Neural cell (in vitro differentiated cells): Measurements from ENCODE around the gene CACNA1E. TPM values are rescaled to one million over a fixed set of nuclear protein-coding genes. Genes with fewer than 3 reads are reported as not detected.

Source experiments
- H2AFZ ChIP-seq: fragments of 200-600, 300-800 bp; sonication (generic), shearing (Covaris generic); 2 replicates; pipeline ENCODE4 v1.6.0; 2014; ENCODE audit warnings: low read depth, mild to moderate bottlenecking, antibody characterized with exemption, low read length, moderate library complexity
- H3F3A ChIP-seq: fragments of 200-600 bp; shearing (Covaris generic); 2 replicates; pipeline ENCODE4 v1.6.1; 2016; ENCODE audit warnings: mild to moderate bottlenecking, moderate library complexity, mixed read lengths, antibody characterized with exemption, low read length; ENCODE audit not compliant: insufficient read depth, poor library complexity, severe bottlenecking
- H3K27ac ChIP-seq: fragments of 200-600, 300-800 bp; sonication (generic), shearing (Covaris generic); 2 replicates; pipeline ENCODE4 v1.5.1; 2014; ENCODE audit warnings: mild to moderate bottlenecking, low read length, moderate library complexity
- H3K27me3 ChIP-seq: fragments of 300-800, 200-600 bp; sonication (generic), shearing (Covaris generic); 2 replicates; pipeline ENCODE4 v1.6.0; 2014; ENCODE audit warnings: mild to moderate bottlenecking, low read depth, low read length, moderate library complexity; ENCODE audit not compliant: insufficient read depth
- H3K36me3 ChIP-seq: fragments of 300-800, 200-600 bp; sonication (generic), shearing (Covaris generic); 2 replicates; pipeline ENCODE4 v1.5.1; 2014; ENCODE audit warnings: mild to moderate bottlenecking, antibody characterized with exemption, low read length, moderate library complexity; ENCODE audit not compliant: insufficient read depth
- H3K4me2 ChIP-seq: fragments of 300-800, 200-600 bp; sonication (generic), shearing (Covaris generic); 2 replicates; pipeline ENCODE4 v1.6.0; 2014; ENCODE audit warnings: mild to moderate bottlenecking, low read length
- H3K4me3 ChIP-seq: fragments of 300-800, 200-600 bp; sonication (generic), shearing (Covaris generic); 2 replicates; pipeline ENCODE4 v1.5.1; 2014; ENCODE audit warnings: mild to moderate bottlenecking, low read length, moderate library complexity
- H3K79me2 ChIP-seq: fragments of 200-600 bp; shearing (Covaris generic); replicated peaks from 2 replicates; pipeline ENCODE4 v1.6.0; 2014; ENCODE audit warnings: mild to moderate bottlenecking, low read length, moderate library complexity; ENCODE audit not compliant: insufficient read depth
- H3K9ac ChIP-seq: fragments of 300-800, 200-600 bp; sonication (generic), shearing (Covaris generic); 2 replicates; pipeline ENCODE4 v1.6.1; 2016; ENCODE audit warnings: mild to moderate bottlenecking, low read length, mixed read lengths
- H3K9me2 ChIP-seq: fragments of 200-600 bp; shearing (Covaris generic); 2 replicates; pipeline ENCODE4 v1.6.1; 2016; ENCODE audit warnings: mild to moderate bottlenecking, low read length, mixed read lengths; ENCODE audit not compliant: insufficient read depth
- H3K9me3 ChIP-seq: fragments of 200-600, 300-800 bp; sonication (generic), shearing (Covaris generic); 2 replicates; pipeline ENCODE4 v1.6.1; 2016; ENCODE audit warnings: mild to moderate bottlenecking, mixed run types, low read length, moderate library complexity, mixed read lengths
- H4K20me1 ChIP-seq: fragments of 200-600 bp; shearing (Covaris generic); 2 replicates; pipeline ENCODE4 v1.6.1; 2016; ENCODE audit warnings: mild to moderate bottlenecking, mixed run types; ENCODE audit not compliant: insufficient read depth
- EP300 ChIP-seq: fragments of 450-650 bp; conservative IDR thresholded peaks from 2 replicates; pipeline ENCODE4 v1.6.1; 2014; ENCODE audit warnings: antibody characterized with exemption, mild to moderate bottlenecking, moderate library complexity; ENCODE audit not compliant: poor library complexity, severe bottlenecking
- EZH2 ChIP-seq: fragments of 200-600, 300-800 bp; shearing (Covaris generic), sonication (generic); IDR thresholded peaks from 2 replicates; pipeline ENCODE4 v1.6.1; 2014; ENCODE audit warnings: antibody characterized with exemption, low read length, borderline replicate concordance, mild to moderate bottlenecking; ENCODE audit not compliant: insufficient read depth, poor library complexity, severe bottlenecking
- MXI1 ChIP-seq: fragments of 450-650 bp; conservative IDR thresholded peaks from 2 replicates; pipeline ENCODE4 v1.6.1; 2014; ENCODE audit warnings: antibody characterized with exemption, mild to moderate bottlenecking; ENCODE audit not compliant: poor library complexity, severe bottlenecking
- POLR2AphosphoS5 ChIP-seq: IDR thresholded peaks from 2 replicates; pipeline ENCODE4 v1.6.1; 2012
- RAD21 ChIP-seq: fragments of 450-650 bp; conservative IDR thresholded peaks from 2 replicates; pipeline ENCODE4 v1.6.1; 2014; ENCODE audit warnings: antibody characterized with exemption, mild to moderate bottlenecking, moderate library complexity
- SMC3 ChIP-seq: fragments of 450-650 bp; conservative IDR thresholded peaks from 2 replicates; pipeline ENCODE4 v1.6.1; 2014; ENCODE audit warnings: antibody characterized with exemption, mild to moderate bottlenecking, moderate library complexity; ENCODE audit not compliant: poor library complexity
- TAF1 ChIP-seq: IDR thresholded peaks from 2 replicates; pipeline ENCODE4 v1.6.1; 2012; ENCODE audit warnings: low read depth
- polyA plus RNA-seq: library from polyadenylated mRNA; depleted of rRNA; stranded (reverse); fragments of >200 nt; gene quantifications from 2 replicates; pipeline ENCODE4 v1.2.3, GENCODE V29; 2014
- TF ChIP-seq, protein P1 (sequence below): fragments of 450-650 bp; IDR thresholded peaks from 2 replicates; pipeline ENCODE4 v1.5.1; 2014; ENCODE audit warnings: antibody characterized with exemption, mild to moderate bottlenecking, moderate library complexity; ENCODE audit not compliant: poor library complexity, severe bottlenecking
- TF ChIP-seq, protein P2 (sequence below): IDR thresholded peaks from 2 replicates; pipeline ENCODE4 v1.6.1; 2012; ENCODE audit warnings: borderline replicate concordance

The CACNA1E gene
- polyA plus RNA-seq, 1 donor from 2014 or later, result 29.5 TPM

DNA sequence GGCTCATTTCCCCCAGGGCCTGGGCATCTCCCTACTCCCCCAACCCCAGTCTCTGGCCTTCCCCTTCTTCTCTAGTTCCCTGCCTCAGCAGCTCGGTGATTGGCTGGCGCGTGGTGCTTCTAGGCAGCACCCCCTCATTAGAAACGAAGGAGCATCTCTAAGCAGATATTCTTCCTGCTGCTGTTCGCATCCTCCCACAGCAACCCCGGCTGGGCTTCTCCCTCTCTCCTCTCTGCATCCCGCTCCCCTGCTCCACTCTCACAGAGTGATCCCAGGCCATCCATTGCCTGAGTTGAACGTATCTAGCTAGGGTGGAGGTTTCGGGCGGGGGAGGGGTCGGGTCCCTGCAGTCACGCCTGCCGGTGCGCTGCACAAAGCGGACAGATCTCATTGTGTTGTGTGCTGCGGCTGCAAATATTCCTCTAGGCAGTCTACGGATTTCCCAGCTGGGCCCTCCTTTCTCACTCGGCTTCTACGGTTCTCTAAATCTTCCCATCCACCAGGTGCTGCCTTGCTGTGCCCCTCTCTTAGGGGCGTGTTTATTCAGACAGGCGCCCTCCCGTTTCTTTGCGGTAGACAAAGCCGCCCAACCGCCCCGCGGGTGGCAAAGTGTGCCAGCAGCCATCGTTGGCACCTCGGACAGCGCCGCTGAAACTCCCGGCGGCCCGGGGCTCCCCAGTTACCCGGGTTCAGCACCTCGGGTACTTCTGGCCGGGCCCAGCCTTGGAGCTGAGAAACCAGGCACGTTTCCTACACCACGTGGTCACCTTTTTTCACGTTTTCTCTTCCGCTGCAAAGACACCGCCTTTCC lies 2.2 kb downstream of the CACNA1E start:
- H3K79me2 ChIP-seq, result peaks cover 10% of the 10 kb centered on the region
- no peaks in the 10 kb centered on the region for H3K9me2 ChIP-seq
- no peaks in the 10 kb centered on the region for H3K9me3 ChIP-seq
- no peaks in the 10 kb centered on the region for H3K36me3 ChIP-seq
- no peaks in the 10 kb centered on the region for H4K20me1 ChIP-seq
- peak overlapping the region; percentile 83 for H2AFZ ChIP-seq
- peak overlapping the region; percentile 81 for H3K9ac ChIP-seq
- H3F3A ChIP-seq, result no peaks in the 10 kb centered on the region
- H3K27me3 ChIP-seq, result peaks cover 12% of the 10 kb centered on the region
- H3K4me3 ChIP-seq, result peak overlapping the region; percentile 79
- TF ChIP-seq POLR2AphosphoS5, result peak; percentile 62
- TF ChIP-seq, protein P1, sequence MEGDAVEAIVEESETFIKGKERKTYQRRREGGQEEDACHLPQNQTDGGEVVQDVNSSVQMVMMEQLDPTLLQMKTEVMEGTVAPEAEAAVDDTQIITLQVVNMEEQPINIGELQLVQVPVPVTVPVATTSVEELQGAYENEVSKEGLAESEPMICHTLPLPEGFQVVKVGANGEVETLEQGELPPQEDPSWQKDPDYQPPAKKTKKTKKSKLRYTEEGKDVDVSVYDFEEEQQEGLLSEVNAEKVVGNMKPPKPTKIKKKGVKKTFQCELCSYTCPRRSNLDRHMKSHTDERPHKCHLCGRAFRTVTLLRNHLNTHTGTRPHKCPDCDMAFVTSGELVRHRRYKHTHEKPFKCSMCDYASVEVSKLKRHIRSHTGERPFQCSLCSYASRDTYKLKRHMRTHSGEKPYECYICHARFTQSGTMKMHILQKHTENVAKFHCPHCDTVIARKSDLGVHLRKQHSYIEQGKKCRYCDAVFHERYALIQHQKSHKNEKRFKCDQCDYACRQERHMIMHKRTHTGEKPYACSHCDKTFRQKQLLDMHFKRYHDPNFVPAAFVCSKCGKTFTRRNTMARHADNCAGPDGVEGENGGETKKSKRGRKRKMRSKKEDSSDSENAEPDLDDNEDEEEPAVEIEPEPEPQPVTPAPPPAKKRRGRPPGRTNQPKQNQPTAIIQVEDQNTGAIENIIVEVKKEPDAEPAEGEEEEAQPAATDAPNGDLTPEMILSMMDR, result no peak
- no peak for TF ChIP-seq EZH2
- TF ChIP-seq SMC3, result peak; percentile 12
- peak; percentile 90 for TF ChIP-seq TAF1
- peak; percentile 86 for TF ChIP-seq MXI1
- TF ChIP-seq, protein P2, sequence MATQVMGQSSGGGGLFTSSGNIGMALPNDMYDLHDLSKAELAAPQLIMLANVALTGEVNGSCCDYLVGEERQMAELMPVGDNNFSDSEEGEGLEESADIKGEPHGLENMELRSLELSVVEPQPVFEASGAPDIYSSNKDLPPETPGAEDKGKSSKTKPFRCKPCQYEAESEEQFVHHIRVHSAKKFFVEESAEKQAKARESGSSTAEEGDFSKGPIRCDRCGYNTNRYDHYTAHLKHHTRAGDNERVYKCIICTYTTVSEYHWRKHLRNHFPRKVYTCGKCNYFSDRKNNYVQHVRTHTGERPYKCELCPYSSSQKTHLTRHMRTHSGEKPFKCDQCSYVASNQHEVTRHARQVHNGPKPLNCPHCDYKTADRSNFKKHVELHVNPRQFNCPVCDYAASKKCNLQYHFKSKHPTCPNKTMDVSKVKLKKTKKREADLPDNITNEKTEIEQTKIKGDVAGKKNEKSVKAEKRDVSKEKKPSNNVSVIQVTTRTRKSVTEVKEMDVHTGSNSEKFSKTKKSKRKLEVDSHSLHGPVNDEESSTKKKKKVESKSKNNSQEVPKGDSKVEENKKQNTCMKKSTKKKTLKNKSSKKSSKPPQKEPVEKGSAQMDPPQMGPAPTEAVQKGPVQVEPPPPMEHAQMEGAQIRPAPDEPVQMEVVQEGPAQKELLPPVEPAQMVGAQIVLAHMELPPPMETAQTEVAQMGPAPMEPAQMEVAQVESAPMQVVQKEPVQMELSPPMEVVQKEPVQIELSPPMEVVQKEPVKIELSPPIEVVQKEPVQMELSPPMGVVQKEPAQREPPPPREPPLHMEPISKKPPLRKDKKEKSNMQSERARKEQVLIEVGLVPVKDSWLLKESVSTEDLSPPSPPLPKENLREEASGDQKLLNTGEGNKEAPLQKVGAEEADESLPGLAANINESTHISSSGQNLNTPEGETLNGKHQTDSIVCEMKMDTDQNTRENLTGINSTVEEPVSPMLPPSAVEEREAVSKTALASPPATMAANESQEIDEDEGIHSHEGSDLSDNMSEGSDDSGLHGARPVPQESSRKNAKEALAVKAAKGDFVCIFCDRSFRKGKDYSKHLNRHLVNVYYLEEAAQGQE, result peak; percentile 92
- no peak for TF ChIP-seq RAD21
- peak; percentile 16 for TF ChIP-seq EP300
- peak overlapping the region; percentile 92 for H3K27ac ChIP-seq
- peak overlapping the region; percentile 86 for H3K4me2 ChIP-seq

DNA sequence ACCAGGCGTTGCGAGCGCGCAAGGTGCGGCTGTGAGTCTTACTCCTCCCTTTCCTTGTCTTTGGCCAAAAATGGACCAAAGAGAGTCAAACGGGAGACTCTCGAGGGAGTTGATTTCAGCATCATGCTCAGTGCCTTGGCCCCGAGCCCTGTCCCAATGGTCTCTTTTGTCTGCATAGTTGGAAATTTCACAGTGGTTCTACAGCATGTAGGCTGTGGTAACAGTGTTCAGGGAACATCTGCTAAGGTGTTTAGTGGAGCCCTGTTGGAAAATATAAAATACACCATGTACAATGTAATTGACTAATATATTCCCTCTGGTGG lies 2.7 kb downstream of the CACNA1E start:
- H3K79me2 ChIP-seq, result peaks cover 10% of the 10 kb centered on the region
- H4K20me1 ChIP-seq, result no peaks in the 10 kb centered on the region
- H3K4me3 ChIP-seq, result peak overlapping the region; percentile 79
- peak; percentile 66 for TF ChIP-seq SMC3
- TF ChIP-seq RAD21, result peak; percentile 64
- no peak for TF ChIP-seq EP300
- no peak for TF ChIP-seq EZH2
- TF ChIP-seq TAF1, result no peak
- no peak for TF ChIP-seq POLR2AphosphoS5
- TF ChIP-seq, protein P1, result peak; percentile 70
- TF ChIP-seq, protein P2, result no peak
- peak; percentile 23 for TF ChIP-seq MXI1
- H3F3A ChIP-seq, result no peaks in the 10 kb centered on the region
- no peaks in the 10 kb centered on the region for H3K36me3 ChIP-seq
- H3K9me2 ChIP-seq, result no peaks in the 10 kb centered on the region
- H3K27me3 ChIP-seq, result peaks cover 12% of the 10 kb centered on the region
- H3K9ac ChIP-seq, result peak overlapping the region; percentile 81
- H3K9me3 ChIP-seq, result no peaks in the 10 kb centered on the region
- peak overlapping the region; percentile 86 for H3K4me2 ChIP-seq
- peak overlapping the region; percentile 92 for H3K27ac ChIP-seq
- H2AFZ ChIP-seq, result peak overlapping the region; percentile 83
